Kidney (tissue), 14 donors: ENCODE data around the gene NEGR1. TPM values are rescaled to one million over a fixed set of nuclear protein-coding genes. Genes with fewer than 3 reads are reported as not detected.

ENCODE experiments used
- DNase-seq, 5 donors: peaks; one replicate each; pipeline ENCODE4 v3.0.0-alpha.2; 2013 to 2020
- FAIRE-seq: peaks from 2 replicates; lab custom pipeline; 2012; peaks lifted over from hg19 to GRCh38; lab: Jason Lieb, UNC
- H3K27ac ChIP-seq, 2 donors: one replicate each; pipeline ENCODE4 v1.7.0; 2013; ENCODE audit warnings: low read depth in 2 of 2, low read length in 2 of 2, inconsistent platforms in 1 of 2
- H3K27me3 ChIP-seq: one replicate; pipeline ENCODE4 v1.7.1; 2013; ENCODE audit warnings: low read length, inconsistent platforms; ENCODE audit not compliant: control insufficient read depth, insufficient read depth
- H3K36me3 ChIP-seq, 3 donors: one replicate each; pipeline versions ENCODE4 v1.7.0 to v1.7.1; 2013; ENCODE audit warnings: low read length in 3 of 3, control low read depth in 1 of 3, inconsistent platforms in 1 of 3; ENCODE audit not compliant: insufficient read depth in 3 of 3, control insufficient read depth in 2 of 3
- H3K4me1 ChIP-seq, 3 donors: one replicate each; pipeline versions ENCODE4 v1.7.0 to v1.7.1; 2013; ENCODE audit warnings: low read length in 3 of 3, inconsistent platforms in 1 of 3, low read depth in 1 of 3; ENCODE audit not compliant: control insufficient read depth in 2 of 3, insufficient read depth in 2 of 3
- H3K4me3 ChIP-seq, 3 donors: one replicate each; pipeline versions ENCODE4 v1.7.0 to v1.8.1; 2013; ENCODE audit warnings: low read length in 3 of 3, control low read depth in 1 of 3, inconsistent platforms in 1 of 3
- H3K9ac ChIP-seq, 3 donors: one replicate each; pipeline versions ENCODE4 v1.7.0 to v1.7.1; 2013; ENCODE audit warnings: low read length in 3 of 3, control low read depth in 1 of 3, inconsistent platforms in 1 of 3
- H3K9me3 ChIP-seq, 3 donors: one replicate each; pipeline versions ENCODE4 v1.7.0 to v1.7.1; 2013; ENCODE audit warnings: low read length in 3 of 3, control low read depth in 1 of 3, inconsistent platforms in 1 of 3; ENCODE audit not compliant: control insufficient read depth in 2 of 3, insufficient read depth in 1 of 3
- CTCF ChIP-seq: IDR thresholded peaks from 3 replicates; pipeline ENCODE4 v1.5.1; 2012; ENCODE audit warnings: mild to moderate bottlenecking, moderate library complexity, borderline replicate concordance; ENCODE audit not compliant: insufficient read depth; ENCODE audit errors: extremely low read depth
- intact Hi-C: fragments of 100-400 bp; cut with DNase I; formaldehyde crosslinking; loops from one replicate; pipeline ENCODE4 v1.11.1; 2022
- polyA plus RNA-seq: library from polyadenylated mRNA; stranded (reverse); fragments of 350-450 nt; fragmentation: Illumina TruSeq; extraction: RNeasy Lipid Tissue Mini Kit (QIAGEN cat#74804); gene quantifications from one replicate; pipeline ENCODE4 v1.2.3, GENCODE V29; 2014; ENCODE audit warnings: low read depth, low replicate concordance; ENCODE audit not compliant: insufficient read depth
- total RNA-seq: library from RNA; stranded (reverse); fragmentation: NEBNext Ultra II Directional; extraction: Animal tissue kit (Norgen Biotek cat#: 25700); gene quantifications from one replicate; pipeline ENCODE4 v1.2.1, GENCODE V29; 2021
- donor health status: control.
- donor health status: control.
- donor health status: control.
- donor health status: control.
- donor health status: control.
- donor health status: DM: yes; HTN: yes; CAD: no.
- donor health status: Normal renal cell carcinoma (clear cell type).

Gene NEGR1
- total and polyA plus RNA-seq, 2 donors from 2014 or later, result 3.0 to 10.2 TPM

- Histone ChIP-seq H3K36me3 (no peaks in the 10 kb centered on the region), H3K4me3 (no peak overlapping the region), H3K9me3 (no peaks in the 10 kb centered on the region), H3K27ac (no peak overlapping the region), H3K27me3 (no peaks in the 10 kb centered on the region), H3K9ac (no peak overlapping the region), H3K4me1 (no peaks in the 10 kb centered on the region)
- intact Hi-C loops, result no loop called here
- DNase-seq (no peak), FAIRE-seq (no peak)
- TF ChIP-seq CTCF, result no peak
These were observed 431.8 kb downstream of the NEGR1 start for GRCh38 chr1:71850515-71850914.

- Histone ChIP-seq H3K9ac (no peak overlapping the region), H3K27me3 (no peaks in the 10 kb centered on the region), H3K4me3 (no peak overlapping the region), H3K27ac (no peak overlapping the region), H3K36me3 (no peaks in the 10 kb centered on the region), H3K9me3 (no peaks in the 10 kb centered on the region), H3K4me1 (no peaks in the 10 kb centered on the region)
- DNase-seq, result no peak
- no peak for TF ChIP-seq CTCF
- no peak for FAIRE-seq
- intact Hi-C loops, result no loop called here
These were observed 439.3 kb downstream of the NEGR1 start for GRCh38 chr1:71843012-71843411.

DNA sequence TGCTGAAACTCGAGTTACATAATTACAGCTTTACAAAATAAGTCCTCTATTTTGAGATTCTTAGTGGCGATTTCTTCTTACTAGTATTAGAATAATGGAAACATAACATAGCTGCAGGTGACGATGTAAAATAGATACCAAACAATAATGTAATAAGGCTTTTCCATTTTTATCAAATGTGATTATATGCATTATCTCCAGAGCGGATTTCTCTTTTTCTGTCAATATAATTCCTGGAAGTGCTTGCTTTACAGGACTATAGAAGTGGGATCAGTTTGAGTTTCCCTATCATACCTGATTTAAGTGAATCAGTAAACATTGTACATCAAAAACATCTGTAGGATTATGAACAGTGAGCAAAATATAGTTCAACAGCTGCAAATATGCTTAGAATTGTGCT is 442.5 kb downstream of the NEGR1 start:
- intact Hi-C loops, result no loop called here
- H3K9me3 ChIP-seq, result no peaks in the 10 kb centered on the region
- DNase-seq (no peak), FAIRE-seq (no peak)
- no peak overlapping the region for H3K27ac ChIP-seq
- H3K9ac ChIP-seq, result no peak overlapping the region
- no peaks in the 10 kb centered on the region for H3K36me3 ChIP-seq
- no peaks in the 10 kb centered on the region for H3K4me1 ChIP-seq
- no peak overlapping the region for H3K4me3 ChIP-seq
- no peaks in the 10 kb centered on the region for H3K27me3 ChIP-seq
- TF ChIP-seq CTCF, result no peak

DNA sequence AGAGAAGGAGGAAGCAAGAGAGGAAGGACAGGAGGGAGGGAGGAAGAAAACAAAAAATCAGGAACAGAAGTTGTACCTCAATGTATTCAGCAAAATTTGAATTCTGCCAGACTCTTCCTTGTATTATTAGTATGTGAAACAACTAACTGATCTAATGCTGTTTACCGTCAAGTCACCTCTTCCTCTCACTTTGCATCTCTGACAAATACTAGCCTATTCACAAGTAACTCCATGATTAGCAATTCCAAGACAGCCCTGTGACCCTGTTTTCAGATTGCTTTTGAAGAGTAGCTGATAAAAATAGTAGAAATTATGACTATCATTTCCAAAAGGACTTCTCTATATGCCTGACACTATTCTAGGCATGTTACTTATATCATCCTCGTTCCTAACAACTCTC is 445.4 kb downstream of the NEGR1 start:
- H3K4me3 ChIP-seq, result no peak overlapping the region
- no peak overlapping the region for H3K27ac ChIP-seq
- DNase-seq (no peak), FAIRE-seq (no peak)
- no peaks in the 10 kb centered on the region for H3K27me3 ChIP-seq
- H3K9me3 ChIP-seq, result no peaks in the 10 kb centered on the region
- intact Hi-C loops, result no loop called here
- no peak for TF ChIP-seq CTCF
- H3K9ac ChIP-seq, result no peak overlapping the region
- H3K4me1 ChIP-seq, result no peaks in the 10 kb centered on the region
- H3K36me3 ChIP-seq, result no peaks in the 10 kb centered on the region
